NCI-H1092 (cell line): Measurements from ENCODE around the gene ERFE.

Experiments used
- DNase-seq: peaks from one replicate; lab custom pipeline; 2025; lab: John Stamatoyannopoulos, UW

The ERFE gene

DNA sequence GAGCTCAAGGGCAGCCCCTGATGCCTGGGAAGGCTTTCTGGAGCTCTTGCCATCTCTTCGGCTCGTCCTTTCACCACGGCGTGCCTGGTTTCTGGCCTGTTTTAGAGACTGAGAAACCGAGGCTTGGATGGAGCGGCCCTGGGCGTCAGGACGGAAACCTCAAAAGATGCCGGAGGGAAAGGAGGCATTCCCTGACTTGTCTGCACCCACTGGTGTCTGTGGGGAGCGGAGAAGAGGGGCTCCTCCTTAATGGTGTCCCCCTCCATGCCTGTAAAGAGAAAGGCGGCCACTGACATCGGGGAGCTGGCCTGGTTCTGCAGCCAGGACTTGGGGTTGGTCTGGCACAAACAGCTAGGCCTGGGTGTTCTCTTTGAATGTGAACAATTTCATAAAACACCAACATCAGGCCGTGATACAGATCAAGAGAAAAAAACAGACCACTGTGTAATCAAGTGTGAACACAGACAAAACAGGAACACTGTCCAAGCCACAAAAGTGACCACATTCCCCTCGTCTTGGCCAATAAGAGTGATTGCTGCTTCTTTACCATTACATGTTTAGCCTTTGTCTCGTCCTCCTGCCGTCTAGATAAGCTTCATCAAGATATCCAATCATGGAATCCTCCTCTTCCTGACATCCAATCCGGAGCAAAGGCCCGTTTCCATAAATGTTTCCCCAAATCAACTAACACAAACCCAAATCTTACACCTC is 45.4 kb downstream of the ERFE start:
- no peak for DNase-seq

DNA sequence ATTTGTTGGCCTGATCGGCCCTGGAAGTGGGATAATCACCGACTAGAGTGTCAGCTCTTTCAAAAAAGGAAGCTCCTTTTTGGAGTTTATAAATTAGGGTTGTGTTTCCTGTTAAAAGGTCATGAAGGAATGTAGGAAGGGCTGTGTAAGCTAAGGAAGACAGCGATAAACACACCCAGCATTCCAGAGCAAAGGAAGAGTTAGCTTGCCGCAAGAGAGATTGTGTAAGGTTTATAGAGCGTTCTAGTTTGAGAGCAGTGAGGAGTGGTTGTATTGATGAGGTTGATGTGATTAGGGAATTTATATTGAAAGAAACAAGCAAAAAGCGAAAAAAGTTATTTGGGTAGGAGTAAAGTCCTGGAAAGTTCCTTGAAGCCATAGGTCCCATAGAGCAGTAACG is 48.2 kb downstream of the ERFE start:
- no peak for DNase-seq

DNA sequence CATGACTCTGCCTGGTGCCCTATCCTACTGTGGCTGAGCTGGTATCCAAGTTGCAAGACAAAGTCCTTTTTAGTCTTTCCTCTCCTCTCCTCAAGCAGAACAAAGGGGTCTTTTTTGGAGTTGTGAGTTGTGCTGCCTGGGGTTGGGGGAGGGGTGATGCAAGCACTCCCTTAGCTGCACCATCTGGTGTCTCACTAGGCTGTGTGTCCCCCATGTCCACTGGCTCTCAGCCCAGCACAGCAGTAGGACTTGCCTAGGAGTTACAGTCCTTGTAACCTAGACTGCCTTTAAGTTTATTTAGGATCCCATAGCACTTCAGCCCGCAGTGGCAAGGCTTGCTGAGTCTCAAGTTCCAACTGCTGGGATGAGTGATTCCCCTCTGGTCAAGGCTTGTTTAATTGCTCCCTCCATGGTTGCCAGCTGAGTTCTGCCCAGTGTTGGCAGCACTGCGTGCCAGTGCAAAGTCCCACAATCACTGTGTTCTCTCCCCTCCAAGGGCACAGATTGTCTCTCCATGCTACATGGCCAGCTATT is 57.9 kb downstream of the ERFE start:
- no peak for DNase-seq
